Activated T-helper 1 cell treated with Interleukin-2 at 50 U/mL for 16 hours (primary cell): Measurements from ENCODE around the gene SYTL2.

Experiments used
- DNase-seq: peaks from one replicate; pipeline ENCODE4 v3.0.0-alpha.2; 2020; ENCODE audit warnings: low read depth

SYTL2 gene

GRCh38 chr11:85758480-85759039 lies 52.4 kb downstream of the SYTL2 start:
- no peak for DNase-seq

GRCh38 chr11:85758026-85758425 lies 52.9 kb downstream of the SYTL2 start:
- no peak for DNase-seq

DNA sequence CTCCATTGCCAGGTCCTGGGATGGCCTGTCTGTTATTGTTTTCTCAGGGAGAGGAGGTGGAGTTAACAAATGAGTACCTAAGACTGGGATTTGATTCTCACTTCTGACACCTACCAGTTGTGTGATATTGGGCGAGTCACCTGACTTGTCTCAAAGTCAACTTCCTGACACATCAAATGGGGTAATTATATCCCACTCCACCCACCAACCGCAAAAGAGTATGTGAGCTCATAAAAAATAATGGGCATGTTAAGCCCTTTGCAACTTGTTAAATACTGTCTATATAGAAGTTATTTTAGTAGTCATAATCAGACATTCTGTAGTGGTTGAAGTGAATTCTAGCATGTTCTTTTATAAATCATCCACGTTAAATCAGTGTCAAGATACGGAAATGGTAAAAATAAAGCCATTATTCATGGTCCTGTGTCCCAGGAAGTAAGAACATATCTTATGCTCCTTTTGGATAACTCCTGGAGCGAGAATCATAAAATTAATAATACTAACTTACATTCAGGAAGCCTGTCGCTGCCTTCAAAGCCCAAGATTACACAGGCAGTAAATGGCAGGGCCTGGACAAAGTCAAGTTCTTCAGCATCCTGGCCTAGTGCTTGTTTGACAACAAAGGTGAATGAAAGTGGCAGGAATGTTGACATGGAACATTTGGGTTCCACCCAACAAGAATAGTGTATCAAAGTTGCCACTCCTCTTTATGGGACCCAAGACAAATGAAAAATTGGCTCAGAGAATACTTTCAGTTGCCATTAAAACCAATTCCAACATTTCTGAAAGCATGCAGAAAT lies 54.3 kb downstream of the SYTL2 start:
- DNase-seq = no peak

DNA sequence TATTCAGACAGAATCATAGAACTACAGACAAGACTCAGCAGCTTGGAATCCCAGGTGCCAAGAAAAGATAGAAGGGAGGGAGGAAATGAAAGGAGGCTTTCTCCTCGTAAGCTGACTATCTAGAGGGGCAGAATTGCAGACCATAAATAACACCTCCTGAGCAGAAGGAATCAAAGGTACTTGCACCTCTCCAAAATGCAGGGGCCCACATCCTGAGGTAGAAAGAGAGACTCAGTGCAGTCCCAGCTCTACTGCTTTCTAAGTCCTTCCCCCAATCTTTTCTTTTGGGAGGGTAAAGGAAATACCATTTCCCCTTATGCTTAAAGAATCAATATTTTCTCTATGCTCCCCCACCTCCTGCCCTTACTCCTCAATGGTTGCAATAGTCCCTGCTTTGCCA lies 55.2 kb downstream of the SYTL2 start:
- no peak for DNase-seq

GRCh38 chr11:85755285-85755684 lies 55.7 kb downstream of the SYTL2 start:
- DNase-seq = no peak

DNA sequence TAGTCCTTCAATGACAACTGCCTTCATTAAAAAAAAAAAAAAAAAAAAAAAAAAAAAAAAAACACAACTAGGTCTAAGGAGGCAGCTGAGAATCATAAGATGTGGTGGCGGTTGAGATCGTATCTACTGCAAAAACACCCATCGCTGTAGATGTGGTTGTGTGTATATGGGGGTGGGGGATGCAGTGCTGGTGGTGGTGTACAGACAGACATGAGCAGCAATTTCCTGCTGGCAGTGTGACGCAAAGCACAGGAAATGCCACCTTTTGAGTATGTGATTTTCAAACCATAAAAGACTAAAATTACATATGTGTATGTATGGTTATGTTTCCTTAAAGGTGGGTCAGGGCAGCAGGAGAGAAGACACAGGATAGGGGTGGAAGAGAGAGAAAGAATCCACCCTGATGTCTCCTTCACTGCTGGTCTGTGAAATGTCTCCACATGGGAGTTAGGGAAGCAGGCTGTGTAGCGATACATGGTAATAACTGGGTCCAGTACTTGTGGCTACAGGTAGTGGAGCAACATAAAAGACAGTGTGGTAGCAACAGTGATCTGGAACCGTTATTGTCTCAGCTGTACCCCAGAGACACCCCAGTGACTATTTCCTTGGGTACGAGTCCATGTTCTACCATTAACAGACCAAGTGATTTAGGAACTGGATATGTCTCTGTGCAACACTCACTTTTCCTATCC lies 57.9 kb downstream of the SYTL2 start:
- peak; percentile 77 for DNase-seq

DNA sequence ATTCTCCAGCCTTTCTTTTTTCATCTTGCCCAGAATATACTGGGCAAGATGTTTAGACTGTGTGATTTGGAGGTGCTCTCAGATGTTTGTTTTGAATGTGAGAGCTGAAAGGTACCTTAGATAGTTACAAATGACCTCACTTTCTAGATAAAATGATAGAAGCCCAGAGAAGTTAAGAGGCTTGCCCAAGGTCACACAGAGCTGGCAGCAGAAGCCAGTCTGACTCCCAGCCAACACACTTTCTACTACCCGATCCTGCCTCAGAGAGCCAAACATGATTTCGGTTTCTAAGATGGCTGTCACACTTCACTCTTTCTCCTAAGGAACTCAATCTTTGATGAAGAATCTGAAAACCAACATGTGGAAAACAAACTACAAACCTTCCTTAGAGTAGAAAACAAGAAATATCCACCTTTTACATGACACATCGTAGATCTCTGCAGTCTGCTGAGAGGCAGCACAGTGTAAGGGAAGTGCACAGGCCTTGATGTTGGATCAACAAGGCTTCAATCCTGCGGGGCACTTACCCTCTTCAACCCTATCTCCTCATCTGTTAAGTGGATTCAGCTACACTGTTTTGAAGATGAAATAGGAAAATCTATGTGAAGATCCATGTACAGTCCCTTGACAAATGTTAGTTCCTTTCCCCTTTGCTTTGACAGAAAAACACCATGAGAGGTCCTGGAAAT lies 58.6 kb downstream of the SYTL2 start:
- DNase-seq = no peak

DNA sequence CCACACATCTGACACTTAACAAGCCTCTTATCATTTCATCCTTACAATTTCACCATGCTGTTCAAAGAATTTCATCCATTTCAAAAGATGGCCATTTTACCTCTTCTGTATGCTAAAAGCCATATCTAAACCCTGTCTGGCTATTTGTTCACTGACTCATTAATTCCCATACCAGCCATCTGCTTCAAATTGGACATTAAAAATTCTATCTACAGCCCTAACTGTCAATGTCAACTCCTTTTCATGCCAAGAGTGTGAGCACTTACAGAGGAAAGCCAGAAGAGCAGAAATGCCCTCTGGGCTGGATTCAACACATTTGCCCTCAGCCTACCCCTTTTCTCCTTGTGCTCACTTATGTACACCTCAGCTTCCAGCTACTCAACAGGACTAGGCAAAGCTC lies 59.2 kb downstream of the SYTL2 start:
- DNase-seq = no peak

DNA sequence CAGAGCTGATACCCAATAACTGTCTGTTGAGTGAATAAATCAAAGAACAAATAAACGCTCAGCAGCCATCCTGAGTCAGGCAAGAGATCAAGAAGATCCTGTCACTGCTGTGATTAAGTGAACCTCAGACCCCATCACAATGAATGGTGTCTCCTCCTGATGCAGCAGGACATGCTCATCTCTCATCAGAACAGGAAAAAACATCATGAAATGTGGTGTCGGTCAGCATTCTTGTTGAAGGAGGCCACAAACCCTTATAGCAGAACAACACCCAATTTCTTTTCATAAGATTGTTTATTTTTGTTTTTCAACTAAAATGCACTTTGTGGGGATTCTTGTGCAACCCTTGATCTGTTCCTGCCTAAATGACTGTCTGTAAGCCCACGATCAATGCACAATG lies 60.3 kb downstream of the SYTL2 start:
- DNase-seq = no peak

DNA sequence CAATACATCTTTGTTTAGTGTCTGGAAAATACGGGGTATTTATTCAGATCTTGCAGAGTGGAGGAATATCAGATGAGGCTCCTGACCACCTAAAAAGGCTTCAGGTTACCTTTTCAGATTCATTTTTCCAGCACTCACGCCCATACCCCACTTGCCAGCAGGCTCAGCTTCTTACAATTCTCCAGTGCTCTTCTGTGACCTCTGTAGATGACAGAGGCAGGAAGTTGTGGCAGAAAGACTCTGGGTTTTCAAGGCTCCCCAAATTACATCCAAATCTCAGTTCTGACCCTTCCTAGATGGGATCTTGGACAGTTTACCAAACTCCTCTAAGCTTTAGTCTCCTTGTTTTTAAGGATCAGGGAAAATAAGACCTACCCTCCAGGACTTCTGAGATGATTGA lies 61.1 kb downstream of the SYTL2 start:
- DNase-seq = no peak

DNA sequence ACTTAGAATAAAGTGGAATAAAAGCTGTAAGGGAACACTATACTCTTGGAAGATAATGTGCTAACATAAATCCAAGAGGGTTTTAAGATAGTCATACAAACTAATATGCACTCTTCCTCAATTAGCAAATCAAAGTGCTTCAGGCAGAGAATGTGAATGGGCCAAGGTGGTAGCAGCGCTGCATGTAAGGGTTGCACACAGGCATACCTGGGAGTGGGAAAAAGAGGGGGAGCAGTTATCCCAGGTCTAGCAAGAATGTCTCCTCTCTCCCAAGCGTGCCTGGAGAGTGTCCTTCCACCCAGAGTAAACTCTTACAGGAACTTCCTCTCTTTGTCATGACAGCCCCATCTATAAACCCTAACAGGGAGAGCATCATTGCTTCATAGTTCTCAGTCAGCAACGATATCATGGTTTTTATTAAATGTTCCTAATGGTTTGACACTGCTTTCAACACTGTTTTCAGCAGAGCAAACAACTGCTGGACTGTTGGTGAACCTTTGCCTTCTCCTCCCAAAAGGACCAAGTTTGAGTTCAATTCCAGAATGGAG lies 61.6 kb downstream of the SYTL2 start:
- no peak for DNase-seq

DNA sequence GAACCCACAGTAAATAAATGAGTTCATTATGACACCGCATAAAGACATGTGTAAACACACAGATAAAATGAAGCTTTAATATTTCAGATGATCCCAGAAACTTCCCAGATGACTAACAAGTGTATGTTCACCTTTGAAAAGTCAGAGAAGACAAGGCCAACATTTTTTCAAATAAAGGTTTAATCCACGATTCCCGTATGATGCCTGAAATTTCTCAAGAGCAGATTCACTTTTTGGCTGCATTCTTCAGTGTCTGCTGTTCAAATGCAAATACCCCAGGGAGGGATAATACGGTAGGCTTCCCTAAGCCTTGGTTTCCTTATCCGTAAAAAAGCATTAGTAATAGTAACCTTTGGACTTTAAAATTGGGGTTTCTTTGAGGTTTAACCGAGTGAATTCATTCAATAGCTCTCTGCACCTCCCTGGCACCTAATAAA lies 62.5 kb downstream of the SYTL2 start:
- no peak for DNase-seq

DNA sequence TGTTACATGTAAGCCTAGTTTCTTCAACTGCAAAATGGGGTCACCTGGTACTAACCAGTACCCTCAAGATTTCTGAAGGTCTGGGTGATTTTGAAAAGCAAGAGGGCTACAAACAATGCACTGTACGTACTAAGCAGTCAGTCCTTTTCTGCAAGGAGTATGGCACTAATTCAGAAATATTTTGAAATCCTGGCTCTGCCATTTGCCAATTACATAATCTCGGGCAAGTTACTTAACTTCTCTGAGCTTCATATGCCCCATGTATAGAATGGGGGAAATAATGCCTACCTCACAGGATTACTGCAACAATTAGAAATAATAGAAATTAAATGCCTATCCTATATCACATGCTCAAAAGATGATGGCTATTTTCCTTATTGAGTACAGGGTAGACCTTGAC lies 64.3 kb downstream of the SYTL2 start:
- DNase-seq = no peak

GRCh38 chr11:85745626-85746025 lies 65.3 kb downstream of the SYTL2 start:
- no peak for DNase-seq

GRCh38 chr11:85742873-85743275 lies 68.1 kb downstream of the SYTL2 start:
- no peak for DNase-seq

GRCh38 chr11:85742348-85742747 lies 68.6 kb downstream of the SYTL2 start:
- no peak for DNase-seq

GRCh38 chr11:85740481-85741400 lies 70.2 kb downstream of the SYTL2 start:
- DNase-seq = no peak

- no peak for DNase-seq
Observed at GRCh38 chr11:85737738-85738137, 73.2 kb downstream of the SYTL2 start.

- DNase-seq = no peak
Observed at GRCh38 chr11:85735876-85736460, 75.0 kb downstream of the SYTL2 start.

DNA sequence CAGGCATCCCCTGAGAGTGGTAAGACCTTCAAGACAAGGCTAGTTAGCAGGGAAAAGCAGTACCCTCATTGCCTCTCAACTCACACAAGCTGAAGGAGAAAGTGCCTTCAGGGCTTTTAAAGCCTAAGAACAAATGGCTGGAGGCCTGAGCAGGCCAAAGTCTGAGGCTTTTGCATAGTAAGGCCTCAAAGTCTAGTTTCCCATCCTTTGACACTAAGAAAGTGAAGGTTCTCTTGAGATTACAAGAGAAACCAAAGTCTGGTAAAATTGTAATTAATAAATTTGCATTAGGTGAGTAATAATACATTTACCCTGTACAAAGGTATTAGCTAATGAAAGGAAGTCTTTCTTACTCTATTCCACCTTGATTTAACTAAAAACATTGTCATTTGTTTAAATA lies 78.0 kb downstream of the SYTL2 start:
- DNase-seq = no peak

DNA sequence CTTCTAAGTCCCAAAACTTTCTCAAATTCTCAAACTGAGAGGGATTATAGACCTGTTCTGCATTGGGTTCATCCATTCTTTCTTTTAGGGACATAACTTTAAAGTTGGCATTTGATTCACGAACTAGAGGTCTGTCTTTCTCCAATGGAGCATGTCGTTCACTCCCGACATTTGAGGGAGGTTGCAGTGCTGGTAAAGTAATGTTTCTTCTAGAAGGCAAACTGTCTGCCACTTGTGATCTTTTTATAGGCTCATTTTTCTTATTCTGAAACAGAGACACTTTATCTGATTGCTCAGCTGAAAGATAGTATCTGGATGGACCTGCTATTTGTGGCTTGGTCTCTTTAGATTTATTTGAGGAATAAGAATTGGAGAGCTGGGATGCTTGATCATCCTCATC lies 84.6 kb downstream of the SYTL2 start:
- DNase-seq = no peak
